ENCODE results near the gene MEF2C.

Gene MEF2C

GRCh38 chr5:88882276-88883038 is 527 bp downstream of the MEF2C start:
- peak; percentile 70 for FAIRE-seq
- no peak for TF ChIP-seq POLR2A (IDR thresholded peaks at IDR 0.05; ENCODE audit: low read depth, low read length)
- no peak for DNase-seq (ENCODE audit: insufficient read length, low spot score)

DNA sequence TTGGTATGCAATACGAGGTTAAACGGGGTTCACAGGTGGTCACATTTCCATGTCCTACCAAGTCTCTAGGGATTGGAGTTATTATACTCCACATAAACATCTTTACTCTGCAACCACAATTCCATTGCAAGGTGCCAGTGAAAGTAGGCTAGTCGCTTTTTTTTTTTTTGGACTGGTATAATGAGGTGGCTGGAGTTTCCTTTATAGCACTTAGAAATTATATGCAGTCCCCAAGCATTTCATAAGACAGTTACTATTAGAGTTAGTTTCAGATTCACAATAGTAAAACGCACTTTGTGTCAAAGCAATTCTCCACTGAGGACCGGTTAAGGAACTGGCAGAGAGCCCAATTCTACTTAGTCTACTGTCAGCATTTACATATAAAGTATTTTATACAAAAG is 1.4 kb downstream of the MEF2C start:
- FAIRE-seq (no peak), DNase-seq (ENCODE audit: insufficient read length, low spot score) (no peak)
- TF ChIP-seq POLR2A (IDR thresholded peaks at IDR 0.05; ENCODE audit: low read depth, low read length): no peak

DNA sequence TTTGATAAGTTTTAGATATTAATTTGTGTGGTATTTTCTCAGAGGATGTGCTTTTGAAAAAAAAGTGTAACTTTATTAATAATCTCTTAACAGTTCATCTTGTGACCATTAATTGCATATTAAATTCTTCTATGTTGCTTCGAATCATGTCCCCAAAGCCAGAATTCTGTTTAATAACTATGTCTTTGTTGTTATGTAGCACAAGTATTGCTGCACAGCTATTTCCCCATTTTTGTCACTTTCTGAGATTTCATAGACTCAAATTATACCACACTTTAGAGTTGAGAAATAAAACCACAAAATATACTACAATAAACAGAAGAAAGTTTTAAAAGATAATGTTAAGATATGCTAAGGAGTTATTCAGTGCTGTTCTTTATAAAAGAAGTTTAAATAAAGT is 2.8 kb downstream of the MEF2C start:
- DNase-seq (ENCODE audit: insufficient read length, low spot score) (no peak), FAIRE-seq (no peak)

DNA sequence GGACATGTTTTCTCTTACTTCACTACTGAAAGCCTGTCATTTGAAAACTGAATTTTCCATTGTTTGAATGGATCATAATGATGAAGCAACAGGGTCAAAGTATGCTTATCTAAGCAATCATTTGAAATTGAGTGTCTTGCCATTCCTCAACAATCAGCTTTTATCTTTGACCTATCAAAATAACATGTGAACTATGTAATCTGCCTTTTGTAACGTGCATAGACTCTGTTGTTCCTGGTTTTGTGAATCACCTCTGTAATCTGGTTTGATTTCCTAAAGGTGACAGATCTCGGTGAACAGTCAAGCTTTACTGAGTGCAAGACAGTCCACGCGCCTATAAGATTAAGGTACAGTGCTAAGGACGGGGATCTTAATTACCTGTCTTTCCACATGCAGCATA is 3.3 kb downstream of the MEF2C start:
- no peak for TF ChIP-seq POLR2A (IDR thresholded peaks at IDR 0.05; ENCODE audit: low read depth, low read length)
- no peak for DNase-seq (ENCODE audit: insufficient read length, low spot score)
- FAIRE-seq: peak; percentile 65

More for the DNA sequence above, 2.8 kb downstream of the MEF2C start:
- TF ChIP-seq POLR2A (IDR thresholded peaks at IDR 0.05; ENCODE audit: low read depth, low read length): no peak

DNA sequence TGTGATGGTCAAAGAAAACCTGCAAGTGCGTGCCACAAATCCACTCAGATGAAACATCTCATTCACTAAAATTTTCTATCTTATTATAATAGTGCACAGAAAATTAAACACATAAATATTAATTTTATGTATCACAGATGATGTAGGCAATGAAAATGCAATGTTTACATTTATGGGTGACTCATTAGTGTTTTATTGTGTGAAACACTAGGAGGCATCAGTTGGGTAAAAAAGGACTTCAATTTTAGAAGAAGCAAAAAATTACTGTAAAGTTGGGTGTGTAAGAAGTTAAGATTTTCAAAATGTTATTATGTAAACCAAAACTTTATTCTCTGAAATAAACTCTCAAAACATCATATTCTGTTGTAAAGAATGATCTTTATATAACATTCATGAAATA is 4.0 kb downstream of the MEF2C start:
- DNase-seq (ENCODE audit: insufficient read length, low spot score): no peak
- FAIRE-seq: no peak
- no peak for TF ChIP-seq POLR2A (IDR thresholded peaks at IDR 0.05; ENCODE audit: low read depth, low read length)

- DNase-seq (ENCODE audit: insufficient read length, low spot score): no peak
- TF ChIP-seq POLR2A (IDR thresholded peaks at IDR 0.05; ENCODE audit: low read depth, low read length): no peak
Observed at GRCh38 chr5:88877826-88878225, 5.2 kb downstream of the MEF2C start.

GRCh38 chr5:88876714-88877113 is 6.3 kb downstream of the MEF2C start:
- no peak for FAIRE-seq
- TF ChIP-seq POLR2A (IDR thresholded peaks at IDR 0.05; ENCODE audit: low read depth, low read length): no peak

More at GRCh38 chr5:88877826-88878225, 5.2 kb downstream of the MEF2C start:
- no peak for FAIRE-seq

GRCh38 chr5:88875341-88876234 is 7.4 kb downstream of the MEF2C start:
- DNase-seq (ENCODE audit: insufficient read length, low spot score) (no peak), FAIRE-seq (peak; percentile 78)

More at GRCh38 chr5:88876714-88877113, 6.3 kb downstream of the MEF2C start:
- no peak for DNase-seq (ENCODE audit: insufficient read length, low spot score)

GRCh38 chr5:88873447-88873846 is 9.5 kb downstream of the MEF2C start:
- no peak for FAIRE-seq
- TF ChIP-seq POLR2A (IDR thresholded peaks at IDR 0.05; ENCODE audit: low read depth, low read length): no peak
- DNase-seq (ENCODE audit: insufficient read length, low spot score): no peak

More at GRCh38 chr5:88875341-88876234, 7.4 kb downstream of the MEF2C start:
- TF ChIP-seq POLR2A (IDR thresholded peaks at IDR 0.05; ENCODE audit: low read depth, low read length): no peak

DNA sequence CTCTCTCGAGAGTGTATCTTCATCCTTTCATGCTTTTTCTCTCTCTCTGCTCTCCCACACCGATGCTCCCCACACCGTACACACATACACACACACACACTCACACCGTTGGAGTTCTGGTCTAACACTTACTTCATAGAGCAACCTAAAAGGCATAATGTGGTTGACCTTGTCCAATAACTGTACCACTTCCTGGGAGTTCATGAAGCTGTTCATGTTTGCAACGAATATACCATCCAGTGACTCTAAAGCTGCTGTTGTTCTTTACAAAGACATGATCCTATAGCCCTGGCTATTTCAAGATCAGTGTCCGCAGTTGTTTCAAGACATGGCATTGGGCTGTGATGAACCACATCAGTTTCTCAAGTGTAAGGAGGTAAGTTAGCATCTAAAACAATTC is 10.0 kb downstream of the MEF2C start:
- FAIRE-seq (no peak), DNase-seq (ENCODE audit: insufficient read length, low spot score) (no peak)
- TF ChIP-seq POLR2A (IDR thresholded peaks at IDR 0.05; ENCODE audit: low read depth, low read length): no peak

GRCh38 chr5:88870285-88870684 is 12.7 kb downstream of the MEF2C start:
- no peak for TF ChIP-seq POLR2A (IDR thresholded peaks at IDR 0.05; ENCODE audit: low read depth, low read length)
- DNase-seq (ENCODE audit: insufficient read length, low spot score) (no peak), FAIRE-seq (no peak)

DNA sequence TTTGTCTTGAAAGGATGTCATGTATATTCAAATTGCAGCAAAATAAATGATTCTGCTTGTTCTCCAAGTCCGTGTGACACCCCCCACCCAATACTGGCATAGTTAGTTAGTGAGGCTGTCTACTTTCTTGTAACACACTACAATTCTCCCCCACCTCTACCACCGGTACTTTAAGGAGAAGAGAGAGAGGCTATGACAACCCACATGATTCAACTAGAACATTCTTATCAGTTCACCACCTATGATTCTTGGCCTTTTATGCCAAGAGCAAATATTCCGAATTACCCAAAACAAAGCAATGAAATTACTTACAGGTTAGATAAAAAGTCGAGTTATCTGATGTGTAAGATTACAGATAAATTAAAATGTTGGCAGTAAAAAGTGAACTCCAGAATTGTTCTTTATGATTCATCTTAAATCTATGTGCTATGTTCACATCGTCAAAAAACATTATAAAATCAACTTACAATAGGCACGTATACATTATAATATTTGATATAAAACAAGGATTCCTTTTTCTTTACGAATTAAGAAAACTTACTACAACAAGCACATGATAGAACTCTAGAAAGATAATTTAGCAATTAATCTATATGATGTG is 14.4 kb downstream of the MEF2C start:
- FAIRE-seq: no peak

DNA sequence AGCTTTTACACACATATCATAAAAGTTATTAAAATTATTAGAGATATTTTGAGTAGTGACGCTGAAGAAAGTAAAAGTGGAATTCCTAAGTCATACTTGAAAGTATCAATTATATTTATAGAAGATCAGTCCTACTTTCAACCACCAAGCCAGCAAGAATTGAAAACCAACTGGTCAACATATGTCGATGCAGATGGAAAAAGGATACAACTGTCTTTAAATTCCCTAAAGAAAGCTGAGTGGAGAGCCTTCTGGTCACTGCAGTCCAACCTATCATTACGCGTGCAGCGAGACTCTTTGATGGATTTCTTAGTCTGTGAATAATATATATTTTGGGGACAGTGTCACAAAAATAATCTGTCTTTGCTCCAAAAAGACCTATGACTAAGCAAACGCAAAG is 15.3 kb downstream of the MEF2C start:
- no peak for TF ChIP-seq POLR2A (IDR thresholded peaks at IDR 0.05; ENCODE audit: low read depth, low read length)
- no peak for FAIRE-seq
- DNase-seq (ENCODE audit: insufficient read length, low spot score): no peak

More for the DNA sequence above, 14.4 kb downstream of the MEF2C start:
- DNase-seq (ENCODE audit: insufficient read length, low spot score): no peak
- no peak for TF ChIP-seq POLR2A (IDR thresholded peaks at IDR 0.05; ENCODE audit: low read depth, low read length)

GRCh38 chr5:88863523-88863922 is 19.5 kb downstream of the MEF2C start:
- TF ChIP-seq POLR2A (IDR thresholded peaks at IDR 0.05; ENCODE audit: low read depth, low read length): no peak
- DNase-seq (ENCODE audit: insufficient read length, low spot score): no peak
- FAIRE-seq: no peak

Measured in H54 (cell line).